Endothelial cell of umbilical vein (primary cell): Measurements from ENCODE around the gene KAT6B. TPM values are rescaled to one million over a fixed set of nuclear protein-coding genes. Genes with fewer than 3 reads are reported as not detected.

ENCODE experiments used
- BruUV-seq: library from RNA; stranded (reverse); fragments of 400-500 nt; replicated peaks from 2 replicates; lab custom pipeline; 2021; lab: Mats Ljungman, UMichigan
- CTCF ChIA-PET: fragments of 300-600, 350-600 bp; sonication (Branson Sonifier 250); formaldehyde crosslinking; loops from one replicate; lab custom pipeline; 2021; ENCODE audit warnings: antibody characterized with exemption, inconsistent platforms; lab: Charles Lee
- POLR2A ChIA-PET: fragments of 300-600, 350-600 bp; sonication (Branson Sonifier 250); formaldehyde crosslinking; loops from one replicate; lab custom pipeline; 2021; ENCODE audit warnings: antibody characterized with exemption, inconsistent platforms; lab: Charles Lee
- DNase-seq: peaks from one replicate; pipeline ENCODE4 v3.0.0-alpha.2; 2011; ENCODE audit warnings: low read depth, low spot score
- FAIRE-seq: peaks from 2 replicates; lab custom pipeline; 2011; peaks lifted over from hg19 to GRCh38; lab: Jason Lieb, UNC
- H2AFZ ChIP-seq: 2 replicates; pipeline ENCODE4 v1.6.0; 2012; ENCODE audit warnings: low read depth, low read length, control low read depth, inconsistent platforms
- H3K27ac ChIP-seq: 2 replicates; pipeline ENCODE4 v1.5.1; 2011; ENCODE audit warnings: low read depth, mild to moderate bottlenecking, control low read depth, low read length, moderate library complexity; ENCODE audit not compliant: insufficient read depth
- H3K27me3 ChIP-seq, 2 experiments: 2 replicates each; pipeline versions ENCODE4 v1.6.0 to v1.6.1; 2011; ENCODE audit warnings: low read length in 2 of 2, mixed read lengths in 1 of 2; ENCODE audit not compliant: control insufficient read depth in 2 of 2, insufficient read depth in 2 of 2
- H3K36me3 ChIP-seq, 2 experiments: 2 replicates in 1 of 2; 3 replicates in 1 of 2; pipeline ENCODE4 v1.5.1; 2011; ENCODE audit warnings: low read length in 2 of 2, mild to moderate bottlenecking in 1 of 2, moderate library complexity in 1 of 2; ENCODE audit not compliant: control insufficient read depth in 2 of 2, insufficient read depth in 2 of 2; ENCODE audit errors: extremely low read depth in 1 of 2
- H3K4me1 ChIP-seq: 3 replicates; pipeline ENCODE4 v1.5.1; 2011; ENCODE audit warnings: mild to moderate bottlenecking, low read length; ENCODE audit not compliant: control insufficient read depth, insufficient read depth; ENCODE audit errors: extremely low read depth
- H3K4me2 ChIP-seq: 2 replicates; pipeline ENCODE4 v1.6.1; 2011; ENCODE audit warnings: low read length, control low read depth, mixed read lengths; ENCODE audit not compliant: insufficient read depth
- H3K4me3 ChIP-seq, 3 experiments: fragments of 200-600 bp in 1 of 3; sonication (generic), shearing (Covaris generic) in 1 of 3; replicated peaks in 1 of 3; 2 replicates each; pipeline ENCODE4 v1.5.1; 2011 to 2016; ENCODE audit warnings: control low read depth in 3 of 3, low read length in 3 of 3, mild to moderate bottlenecking in 2 of 3, inconsistent platforms in 1 of 3, low read depth in 1 of 3, moderate library complexity in 1 of 3; ENCODE audit not compliant: insufficient read depth in 1 of 3
- H3K79me2 ChIP-seq: 2 replicates; pipeline ENCODE4 v1.6.0; 2012; ENCODE audit warnings: low read length, inconsistent platforms; ENCODE audit not compliant: control insufficient read depth, insufficient read depth
- H3K9ac ChIP-seq: replicated peaks from 2 replicates; pipeline ENCODE3; 2011; ENCODE audit warnings: low read length, control low read depth; ENCODE audit not compliant: insufficient read depth; ENCODE audit errors: extremely low read depth
- H3K9me1 ChIP-seq: replicated peaks from 3 replicates; pipeline ENCODE4 v1.6.0; 2011; ENCODE audit warnings: mild to moderate bottlenecking, low read length; ENCODE audit not compliant: control insufficient read depth, insufficient read depth; ENCODE audit errors: extremely low read depth
- H3K9me3 ChIP-seq: replicated peaks from 2 replicates; pipeline ENCODE4 v1.5.1; 2012; ENCODE audit warnings: low read length, inconsistent platforms; ENCODE audit not compliant: control insufficient read depth, insufficient read depth
- H4K20me1 ChIP-seq: replicated peaks from 2 replicates; pipeline ENCODE3; 2011; ENCODE audit warnings: mild to moderate bottlenecking, low read length; ENCODE audit not compliant: control insufficient read depth, insufficient read depth; ENCODE audit errors: extremely low read depth
- CTCF ChIP-seq, 2 donors: IDR thresholded peaks; 1 replicate in 1 of 2; 2 replicates in 1 of 2; pipeline ENCODE4 v1.5.1; 2011; ENCODE audit warnings: low read length in 2 of 2, mild to moderate bottlenecking in 2 of 2, moderate library complexity in 2 of 2, control low read depth in 1 of 2, inconsistent platforms in 1 of 2, low read depth in 1 of 2; ENCODE audit not compliant: insufficient read depth in 1 of 2; ENCODE audit errors: extremely low read depth in 1 of 2
- EZH2 ChIP-seq: IDR thresholded peaks from 2 replicates; pipeline ENCODE4 v1.6.1; 2012; ENCODE audit warnings: borderline replicate concordance, low read depth, mild to moderate bottlenecking, moderate library complexity, low read length, inconsistent platforms; ENCODE audit not compliant: severe bottlenecking
- FOS ChIP-seq: IDR thresholded peaks from 2 replicates; pipeline ENCODE4 v1.6.1; 2011; ENCODE audit warnings: mild to moderate bottlenecking, low read length, moderate library complexity, borderline replicate concordance; ENCODE audit not compliant: insufficient read depth
- GATA2 ChIP-seq: IDR thresholded peaks from 2 replicates; pipeline ENCODE4 v1.7.0; 2011; ENCODE audit warnings: low read depth, mild to moderate bottlenecking, moderate library complexity, mixed read lengths, low read length; ENCODE audit not compliant: insufficient read length, insufficient read depth
- JUN ChIP-seq: IDR thresholded peaks from 2 replicates; pipeline ENCODE4 v1.6.1; 2011; ENCODE audit warnings: borderline replicate concordance, low read depth; ENCODE audit not compliant: insufficient read length, insufficient read depth
- MAX ChIP-seq: IDR thresholded peaks from 2 replicates; pipeline ENCODE4 v1.6.1; 2011; ENCODE audit not compliant: insufficient read depth, insufficient read length
- MYC ChIP-seq: IDR thresholded peaks from one replicate; pipeline ENCODE4 v1.6.1; 2011; ENCODE audit warnings: mild to moderate bottlenecking, low read depth, low read length
- POLR2A ChIP-seq: IDR thresholded peaks from 2 replicates; pipeline ENCODE4 v1.6.1; 2012; ENCODE audit warnings: low read depth, mild to moderate bottlenecking, control low read depth, low read length
- POLR2AphosphoS5 ChIP-seq: IDR thresholded peaks from 2 replicates; pipeline ENCODE4 v1.6.1; 2012; ENCODE audit warnings: low read depth, mild to moderate bottlenecking, control low read depth, low read length, moderate library complexity; ENCODE audit not compliant: insufficient read depth
- dilution Hi-C: fragments of 300-500 bp; cut with MboI; formaldehyde crosslinking; loops from one replicate; pipeline ENCODE4 v1.15.0; 2019; ENCODE audit warnings: low sequenced_read_pairs; ENCODE audit not compliant: extremely low pct_ligation_motif_present
- intact Hi-C: fragments of 100-400 bp; cut with micrococcal nuclease; formaldehyde crosslinking; loops from one replicate; pipeline ENCODE4 v1.10.0; 2022
- polyA plus RNA-seq, 4 experiments: library from polyadenylated mRNA; depleted of rRNA in 3 of 4; stranded (reverse) in 3 of 4; unstranded in 1 of 4; fragments of >200 nt; gene quantifications; 2 replicates each; pipeline versions ENCODE4 v1.2.1 to v1.2.3, GENCODE V29; 2011 to 2012; ENCODE audit warnings: missing spikeins in 1 of 4
- total RNA-seq: library from RNA; stranded (reverse); gene quantifications from 2 replicates; pipeline ENCODE4 v1.2.3, GENCODE V29; 2021

The KAT6B gene
- total and polyA plus RNA-seq, 2 donors (not counting 3 experiments of a cell fraction or from before 2014, with no cell fraction given), result 4.5 to 17.0 TPM

GRCh38 chr10:74870191-74870590, 43.8 kb downstream of the KAT6B start:
- H2AFZ ChIP-seq, result no peak overlapping the region
- ChIA-PET POLR2A (no interaction called here), CTCF (no interaction called here)
- H3K4me1 ChIP-seq, result no peaks in the 10 kb centered on the region
- H3K27me3 ChIP-seq, result no peaks in the 10 kb centered on the region
- FAIRE-seq (no peak), DNase-seq (no peak)
- H3K9me1 ChIP-seq, result no peaks in the 10 kb centered on the region
- BruUV-seq, result no TSS peak
- H3K9ac ChIP-seq, result no peak overlapping the region
- dilution Hi-C loops (no loop called here), intact Hi-C loops (no loop called here)
- H3K9me3 ChIP-seq, result no peaks in the 10 kb centered on the region
- no peak overlapping the region for H3K27ac ChIP-seq
- peaks cover under 1% of the 10 kb centered on the region for H4K20me1 ChIP-seq
- TF ChIP-seq EZH2 (no peak), FOS (no peak), JUN (no peak), GATA2 (no peak), MAX (no peak)
- H3K4me3 ChIP-seq, result no peak overlapping the region
- no peaks in the 10 kb centered on the region for H3K36me3 ChIP-seq
- no peak overlapping the region for H3K4me2 ChIP-seq
- no peaks in the 10 kb centered on the region for H3K79me2 ChIP-seq

- no peak overlapping the region for H2AFZ ChIP-seq
- BruUV-seq, result no TSS peak
- H3K9ac ChIP-seq, result no peak overlapping the region
- no peaks in the 10 kb centered on the region for H4K20me1 ChIP-seq
- no peaks in the 10 kb centered on the region for H3K4me1 ChIP-seq
- no peak for FAIRE-seq
- H3K36me3 ChIP-seq, result no peaks in the 10 kb centered on the region
- intact Hi-C loops, result no loop called here
- H3K27ac ChIP-seq, result no peak overlapping the region
- H3K4me2 ChIP-seq, result no peak overlapping the region
- H3K9me3 ChIP-seq, result no peaks in the 10 kb centered on the region
- dilution Hi-C loops, result no loop called here
- H3K27me3 ChIP-seq, result no peaks in the 10 kb centered on the region
- TF ChIP-seq JUN (no peak), FOS (no peak), MAX (no peak), POLR2A (no peak), GATA2 (no peak), CTCF (IDR thresholded peaks at IDR 0.05; ENCODE audit: extremely low read depth in 1 of 2, insufficient read depth in 1 of 2, low read depth in 1 of 2, low read length in 2 of 2) (no peak), POLR2AphosphoS5 (no peak), EZH2 (no peak), MYC (no peak)
- H3K4me3 ChIP-seq, result no peak overlapping the region
- no peaks in the 10 kb centered on the region for H3K9me1 ChIP-seq
- DNase-seq, result no peak
- H3K79me2 ChIP-seq, result no peaks in the 10 kb centered on the region
- CTCF ChIA-PET, result no interaction called here
- POLR2A ChIA-PET, result no interaction called here
Measured at GRCh38 chr10:74871595-74872382, 45.4 kb downstream of the KAT6B start.
